SHP77 treated with DMSO at 0.1 percent for 48 hours (cell line): ENCODE measurements around the gene MAP7D2.
A peak's percentile ranks its signal among the peaks of the same experiment; 100 is the strongest.

Experiments
- DNase-seq: peaks from one replicate; lab custom pipeline; 2025; lab: John Stamatoyannopoulos, UW

Gene MAP7D2

GRCh38 chrX:20038966-20039365 is 77.7 kb downstream of the MAP7D2 start:
- DNase-seq, result no peak

DNA sequence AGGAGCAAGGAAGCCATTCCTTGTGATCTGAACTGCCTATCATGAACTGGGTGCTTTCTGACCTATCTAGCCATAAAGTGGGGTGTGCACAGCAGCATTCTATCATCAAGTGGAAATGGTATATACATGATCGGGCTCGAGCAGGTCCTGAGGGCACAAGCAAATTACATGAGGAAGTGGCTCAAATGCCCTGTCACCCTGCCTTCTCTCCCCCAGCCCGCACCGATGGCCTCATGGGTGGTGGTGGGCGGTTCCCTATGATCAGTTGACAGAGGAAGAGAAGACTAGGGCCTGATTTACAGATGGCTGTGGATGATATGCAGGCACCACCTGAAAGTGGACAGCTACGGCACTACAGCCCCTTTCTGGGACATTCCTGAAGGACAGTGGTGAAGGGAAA is 79.5 kb downstream of the MAP7D2 start:
- DNase-seq, result no peak

GRCh38 chrX:20032201-20032600 is 84.5 kb downstream of the MAP7D2 start:
- DNase-seq, result no peak

GRCh38 chrX:20029728-20030127 is 87.0 kb downstream of the MAP7D2 start:
- DNase-seq, result no peak

DNA sequence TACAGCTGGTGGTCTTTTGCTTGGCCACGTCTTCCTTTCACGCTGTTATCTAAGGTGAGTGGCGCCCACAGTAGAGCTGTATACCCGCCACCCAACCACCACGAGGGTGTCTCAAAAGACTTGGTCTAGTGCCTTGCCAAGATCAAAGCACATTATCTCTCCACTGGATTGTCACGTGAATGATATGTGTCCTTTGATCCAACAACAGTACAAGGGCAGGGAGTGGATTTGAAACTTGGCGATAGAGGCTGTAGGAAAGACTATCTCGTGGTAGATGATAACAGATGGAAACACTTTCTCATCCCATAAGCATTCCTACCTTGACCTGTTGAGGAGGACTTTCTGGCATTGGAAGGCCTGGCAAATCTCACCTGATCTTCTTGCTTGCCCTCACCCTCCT is 88.1 kb downstream of the MAP7D2 start:
- no peak for DNase-seq

- DNase-seq, result no peak
Observed at GRCh38 chrX:20026278-20026677, 90.4 kb downstream of the MAP7D2 start.

DNA sequence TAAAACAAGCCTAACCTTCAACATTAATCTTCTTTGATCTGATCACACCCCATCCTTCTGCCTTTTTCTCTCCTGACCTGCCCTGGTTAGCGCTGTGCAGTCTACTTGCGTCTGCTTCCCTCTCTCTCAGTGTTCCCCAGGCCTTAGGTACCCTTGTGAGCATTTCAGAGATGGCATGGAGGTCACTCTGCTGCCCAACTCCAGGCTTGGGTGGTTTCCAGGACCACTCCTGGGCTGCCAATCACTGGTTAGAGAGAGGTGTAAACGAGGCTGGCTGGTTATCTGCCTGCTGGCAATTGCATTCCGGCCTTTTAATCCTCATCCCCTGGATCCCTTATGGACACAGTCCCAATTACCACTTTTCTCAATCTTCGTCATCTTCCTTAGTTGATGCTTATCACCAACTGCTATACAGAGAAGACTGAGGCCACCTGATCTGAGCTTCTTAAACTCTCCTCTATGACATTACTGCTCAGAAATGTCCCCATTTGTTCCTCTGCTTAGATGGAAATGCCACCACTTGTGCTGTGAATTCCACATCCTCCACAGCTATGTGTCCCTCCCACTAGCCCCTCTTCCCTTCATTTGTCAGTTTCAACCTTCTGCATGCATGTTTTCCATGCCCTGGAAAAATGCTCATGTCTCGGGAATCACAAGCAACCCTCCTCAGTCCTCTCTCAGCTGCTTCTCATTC is 96.9 kb downstream of the MAP7D2 start:
- DNase-seq, result no peak

- DNase-seq, result no peak
Observed at GRCh38 chrX:20016616-20016945, 100.1 kb downstream of the MAP7D2 start.

- no peak for DNase-seq
Observed at GRCh38 chrX:20015945-20016615, 100.6 kb downstream of the MAP7D2 start.

GRCh38 chrX:20015422-20015821 is 101.3 kb downstream of the MAP7D2 start:
- DNase-seq, result no peak

GRCh38 chrX:20011608-20012007 is 105.1 kb downstream of the MAP7D2 start:
- no peak for DNase-seq

DNA sequence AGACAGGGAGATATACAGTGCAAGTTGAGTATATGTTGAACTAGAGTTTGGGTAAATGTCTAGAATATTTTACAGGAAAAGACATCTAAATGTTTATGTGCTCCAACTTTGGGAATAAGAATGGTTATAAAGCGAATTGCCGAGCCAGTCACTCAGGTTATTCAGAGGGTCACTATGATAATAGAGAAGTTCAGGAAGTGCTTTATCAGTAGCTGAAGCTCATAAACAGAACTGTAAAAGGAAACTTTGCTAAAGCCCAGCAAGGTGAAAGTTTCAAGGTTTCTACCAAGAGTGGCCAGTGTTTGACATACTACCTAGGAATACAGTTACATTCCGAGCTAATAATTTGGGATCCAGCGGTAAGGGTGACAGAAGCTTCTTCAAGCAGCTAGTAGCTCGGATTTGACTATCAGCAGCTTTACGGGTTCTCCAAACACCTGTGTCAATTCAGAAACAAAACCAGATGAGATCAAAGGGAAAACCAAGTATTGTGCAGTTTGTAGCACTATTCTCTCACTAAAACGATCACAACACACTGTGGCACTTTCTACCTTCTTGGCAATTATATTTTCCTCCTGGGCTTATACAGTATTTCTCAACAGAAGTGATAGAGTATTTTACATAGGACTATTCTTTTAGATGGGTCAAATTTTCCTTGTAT is 108.6 kb downstream of the MAP7D2 start:
- DNase-seq, result no peak

DNA sequence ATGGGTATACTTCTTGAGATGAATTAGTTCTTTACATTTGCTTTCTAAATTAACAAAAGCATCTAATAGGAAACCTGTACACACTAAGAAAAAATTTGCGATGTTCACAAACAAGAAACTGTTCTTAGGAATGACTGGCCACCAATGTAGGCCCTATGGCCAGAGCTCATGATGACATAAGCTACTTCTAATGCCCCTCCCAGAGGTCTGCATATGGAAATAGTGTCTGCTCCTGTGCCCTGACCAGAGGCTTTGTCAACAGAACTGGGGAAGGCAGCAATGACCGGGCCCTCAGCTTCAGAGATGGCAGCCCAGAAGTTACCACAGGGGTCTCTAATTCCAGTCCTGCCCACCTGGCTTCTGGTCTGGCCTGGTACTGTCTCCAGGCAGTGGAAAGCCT is 110.8 kb downstream of the MAP7D2 start:
- DNase-seq, result no peak

- no peak for DNase-seq
Observed at GRCh38 chrX:20001588-20001987, 115.1 kb downstream of the MAP7D2 start.

DNA sequence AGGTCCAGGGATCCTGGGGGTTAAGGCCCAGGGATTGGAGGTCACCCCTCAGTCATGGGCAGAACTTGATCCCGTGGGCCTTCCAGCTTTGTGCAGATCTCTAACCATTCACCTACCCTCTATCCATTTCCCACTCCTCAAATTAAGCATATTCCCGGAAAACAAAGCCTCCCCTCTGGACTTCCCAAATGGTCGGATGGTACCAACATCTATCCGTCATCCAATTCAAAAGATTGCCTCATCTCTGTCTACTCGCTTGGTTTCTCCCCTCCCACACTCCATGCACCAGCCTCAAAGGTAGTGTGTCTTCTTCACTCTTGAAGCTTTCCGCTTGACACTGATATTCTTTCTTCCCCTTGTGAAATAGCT is 125.4 kb downstream of the MAP7D2 start:
- no peak for DNase-seq

DNA sequence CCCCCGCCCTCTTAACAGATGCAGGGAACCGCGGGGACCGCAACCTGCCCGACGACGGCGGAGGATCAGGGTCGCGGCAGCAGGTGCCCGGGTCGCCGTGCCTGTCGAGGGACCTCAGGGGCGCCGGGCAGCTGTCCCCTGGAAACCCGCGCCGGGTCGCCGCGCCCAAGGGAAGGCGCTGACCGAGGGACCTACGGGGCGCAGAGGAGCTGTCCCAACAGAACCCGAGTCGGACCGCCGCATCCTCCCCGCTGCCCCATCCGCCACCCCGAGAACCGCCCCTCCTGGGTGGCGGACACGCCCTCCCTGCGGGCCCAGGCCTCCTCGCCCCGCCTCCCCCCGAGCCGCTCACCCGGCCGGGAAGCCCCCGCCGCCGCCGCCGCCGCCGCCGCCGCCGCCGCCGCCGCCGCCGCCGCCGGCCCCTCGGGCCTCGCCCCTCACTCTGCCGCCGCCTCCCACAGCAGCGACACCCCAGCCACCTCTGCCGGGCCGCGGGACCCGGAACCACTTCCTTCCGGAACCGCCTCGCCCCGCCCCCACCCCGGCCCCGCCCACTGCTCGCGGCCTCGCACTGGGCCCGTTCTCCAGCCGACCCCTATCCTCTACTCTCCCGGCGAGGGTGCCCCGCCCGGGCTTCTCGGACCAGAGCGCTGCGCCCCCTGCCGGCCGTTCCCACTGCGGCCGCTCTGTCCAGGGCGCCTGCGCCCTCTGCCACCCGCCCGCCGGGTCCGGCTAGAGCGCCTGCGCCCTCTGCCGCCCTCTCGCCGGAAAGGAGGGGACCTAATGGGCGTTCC is 126.0 kb downstream of the MAP7D2 start, which contains the start of gene BCLAF3:
BCLAF3 (minus strand) TSS at position 506 of the 794 bp plus-strand sequence. CDS start 20,797 bp downstream, outside the sequence.
- DNase-seq, result peak; percentile 47

- no peak for DNase-seq
Observed at GRCh38 chrX:19990151-19990555, 126.6 kb downstream of the MAP7D2 start.

- no peak for DNase-seq
Observed at GRCh38 chrX:19987856-19988255, 128.9 kb downstream of the MAP7D2 start.

DNA sequence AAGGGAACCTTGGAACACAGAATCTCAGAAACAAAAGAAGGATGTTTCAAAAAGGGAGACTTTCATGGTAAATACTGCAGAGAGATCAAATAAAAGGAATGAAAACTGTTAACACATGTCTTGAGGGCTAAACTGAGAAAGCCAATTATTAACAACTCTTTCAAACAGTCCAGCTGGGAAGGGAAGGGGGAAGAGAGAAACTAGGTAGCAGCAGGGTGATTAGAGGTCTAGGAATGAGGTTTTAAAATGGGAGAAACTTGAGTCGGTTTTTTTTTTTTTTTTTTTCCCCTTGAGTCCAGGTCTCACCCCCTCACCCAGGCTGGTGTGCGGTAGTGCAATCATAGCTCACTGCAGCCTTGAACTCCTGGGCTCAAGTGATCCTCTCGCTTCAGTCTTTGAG is 130.2 kb downstream of the MAP7D2 start:
- no peak for DNase-seq

DNA sequence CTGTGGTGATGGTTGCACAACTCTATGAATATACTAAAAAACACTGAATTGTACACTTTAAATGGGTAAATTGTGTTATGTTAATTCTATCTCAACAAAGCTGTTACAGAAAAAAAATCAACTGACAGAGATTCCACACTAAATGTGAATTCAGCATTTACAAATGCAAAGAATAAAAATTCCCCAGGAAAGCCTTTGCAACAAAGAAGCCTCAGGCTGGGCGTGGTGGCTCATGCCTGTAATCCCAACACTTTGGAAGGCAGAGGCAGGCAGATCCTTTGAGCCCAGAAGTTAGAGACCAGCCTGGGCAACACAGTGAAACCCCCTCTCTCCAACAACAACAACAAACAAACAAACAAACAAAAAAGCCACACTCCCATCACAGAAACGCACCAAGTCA is 134.8 kb downstream of the MAP7D2 start:
- DNase-seq, result no peak

- DNase-seq, result no peak
Observed at GRCh38 chrX:19975845-19976244, 140.9 kb downstream of the MAP7D2 start.

DNA sequence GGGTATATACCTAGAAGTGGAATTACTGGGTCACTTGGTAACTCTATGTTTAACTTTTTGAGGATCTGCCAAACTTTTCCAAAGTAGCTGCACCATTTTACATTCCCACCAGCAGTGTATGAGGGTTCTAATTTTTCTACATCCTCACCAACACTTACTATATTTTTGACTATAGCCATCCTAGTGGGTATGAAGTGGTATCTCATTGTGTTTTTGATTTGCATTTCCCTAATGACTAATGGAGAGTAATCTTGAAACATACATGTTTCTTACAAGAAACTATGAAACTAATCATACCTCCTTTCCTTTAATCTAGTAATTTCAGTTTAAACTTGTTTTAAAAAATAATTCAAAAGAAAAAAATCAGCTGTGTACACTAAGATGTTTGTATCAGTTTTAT is 143.7 kb downstream of the MAP7D2 start:
- DNase-seq, result no peak

DNA sequence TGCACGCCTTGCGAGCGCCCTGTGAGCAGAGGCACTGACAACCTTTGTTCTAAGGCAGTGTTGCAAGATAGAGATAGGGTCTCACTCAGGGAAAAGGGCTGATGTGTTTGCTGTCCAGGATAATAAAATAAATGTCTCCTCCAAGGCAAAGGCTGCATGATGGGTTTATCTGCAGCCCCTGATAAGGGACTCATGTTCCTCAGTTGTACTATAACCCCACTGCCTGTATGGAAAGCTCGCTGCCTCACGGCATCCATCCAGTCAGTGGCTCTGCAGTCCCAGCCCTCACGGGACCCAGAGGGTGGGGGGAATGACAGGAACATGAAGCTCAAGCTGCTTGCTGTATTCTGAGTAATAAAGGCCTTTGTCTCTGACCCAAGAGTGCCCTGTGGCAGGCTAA is 148.4 kb downstream of the MAP7D2 start:
- no peak for DNase-seq
